ENCODE measurements around the gene DDX5.

DDX5 gene

DNA sequence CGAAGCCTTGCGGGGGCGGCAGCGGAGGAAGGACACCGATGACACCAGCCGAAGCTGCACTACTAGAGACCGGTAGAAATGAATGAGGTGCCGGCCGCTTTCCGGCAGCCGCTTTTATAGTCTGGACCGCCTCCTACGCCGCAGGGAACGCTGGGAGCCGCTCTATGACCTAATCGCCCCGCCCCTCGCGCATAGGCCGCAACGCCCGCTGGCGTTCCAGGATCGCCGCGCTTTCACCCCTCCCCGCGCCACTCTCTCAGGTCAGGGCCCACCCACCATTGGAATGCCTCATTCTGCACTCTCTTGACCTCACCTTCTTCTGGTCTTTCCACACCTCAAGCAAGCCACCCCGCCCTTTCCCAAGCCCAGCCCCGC, at the start of gene DDX5:
Gene DDX5 (minus strand): TSS at position 89 of the 375 bp plus-strand sequence. CDS start 170 bp downstream, outside the sequence.
- Histone ChIP-seq H3K36me3 (ENCODE audit: control insufficient read depth, low read depth, low read length) (peaks cover 52% of the 10 kb centered on the region), H3K4me3 (ENCODE audit: low read length) (peak within 1 kb of the TSS; percentile 92), H3K4me1 (ENCODE audit: control insufficient read depth, low read depth, low read length) (no peaks in the 10 kb centered on the region), H3K27me3 (ENCODE audit: control insufficient read depth, insufficient read depth, low read length) (no peaks in the 10 kb centered on the region), H3K27ac (ENCODE audit: low read length) (peak within 1 kb of the TSS; percentile 97), H3K9ac (ENCODE audit: low read length) (peak within 1 kb of the TSS; percentile 100), H3K9me3 (ENCODE audit: control insufficient read depth, low read depth, low read length) (no peaks in the 10 kb centered on the region)

DNA sequence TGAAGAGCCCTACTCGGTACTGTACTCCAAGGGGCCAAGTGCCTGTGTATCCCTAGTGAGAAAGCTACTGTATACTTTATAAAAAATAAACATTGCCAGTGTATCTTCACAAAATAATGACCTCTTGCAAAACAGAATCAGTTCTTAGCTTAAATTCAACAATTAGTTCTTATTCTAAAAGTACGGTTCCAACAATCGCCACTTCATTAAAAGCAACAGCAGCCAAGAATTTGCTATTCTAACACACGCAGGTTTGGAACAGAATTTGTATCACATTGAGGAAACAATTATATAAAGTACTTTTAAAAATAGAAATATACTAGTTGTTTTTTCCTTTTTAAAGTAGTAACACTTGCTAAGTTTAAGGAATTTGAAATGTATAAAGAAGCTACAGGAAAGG, 49.2 kb upstream of the DDX5 start:
- Histone ChIP-seq H3K9me3 (ENCODE audit: control insufficient read depth, low read depth, low read length) (no peaks in the 10 kb centered on the region), H3K4me3 (ENCODE audit: low read length) (no peak overlapping the region), H3K4me1 (ENCODE audit: control insufficient read depth, low read depth, low read length) (peaks cover 9% of the 10 kb centered on the region), H3K27ac (ENCODE audit: low read length) (no peak overlapping the region), H3K27me3 (ENCODE audit: control insufficient read depth, insufficient read depth, low read length) (no peaks in the 10 kb centered on the region), H3K36me3 (ENCODE audit: control insufficient read depth, low read depth, low read length) (peaks cover 15% of the 10 kb centered on the region), H3K9ac (ENCODE audit: low read length) (no peak overlapping the region)

DNA sequence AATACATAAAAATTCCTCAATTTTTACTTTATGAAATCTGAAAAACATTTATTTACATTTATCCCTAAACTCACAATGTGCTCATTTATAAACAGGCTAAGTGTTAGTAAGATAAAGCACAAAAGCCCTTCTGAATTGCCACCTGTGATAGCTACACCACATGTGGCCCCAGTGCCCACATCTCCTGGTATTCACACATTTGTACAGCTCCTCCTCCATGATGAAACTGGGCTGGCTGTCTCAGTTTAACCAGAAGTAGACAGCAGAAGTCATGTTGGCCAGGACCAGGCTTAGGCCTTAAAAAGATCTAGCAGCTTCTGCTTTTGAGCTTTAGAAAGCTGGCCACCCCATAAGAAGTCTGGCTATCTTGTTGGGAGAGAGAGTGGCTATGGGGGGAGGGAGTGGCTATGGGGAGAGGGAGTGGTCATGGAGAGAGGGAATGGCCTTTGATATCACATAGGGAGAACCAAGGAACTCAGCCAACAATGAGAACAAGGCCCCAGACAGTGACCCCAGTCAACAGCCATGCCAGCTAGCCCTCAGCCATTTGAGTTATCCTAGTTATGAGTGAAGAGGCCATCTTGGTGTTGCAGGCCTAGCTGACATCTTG, 48.0 kb upstream of the DDX5 start:
- peaks cover 15% of the 10 kb centered on the region for H3K36me3 ChIP-seq (ENCODE audit: control insufficient read depth, low read depth, low read length)

DNA sequence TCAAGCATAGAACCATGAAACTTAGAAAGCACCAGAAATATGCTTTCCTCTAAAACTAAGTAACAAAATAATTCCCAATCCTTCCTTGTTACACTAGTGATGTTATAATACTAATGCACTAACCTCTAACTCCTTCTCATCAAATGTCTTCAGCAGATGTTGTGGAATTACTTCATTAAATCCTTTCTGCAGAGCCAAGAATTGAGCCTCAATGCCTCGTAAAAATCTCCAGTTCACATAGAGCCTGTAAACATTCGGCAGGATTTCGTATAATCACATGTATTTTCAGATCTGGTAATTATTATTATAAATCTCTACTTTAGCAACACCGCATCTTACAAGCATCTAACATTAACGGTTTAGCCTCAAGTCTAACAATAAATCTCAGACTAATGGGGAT, 45.4 kb upstream of the DDX5 start:
- H3K27me3 ChIP-seq (ENCODE audit: control insufficient read depth, insufficient read depth, low read length), result no peaks in the 10 kb centered on the region
- H3K9me3 ChIP-seq (ENCODE audit: control insufficient read depth, low read depth, low read length), result no peaks in the 10 kb centered on the region
- H3K9ac ChIP-seq (ENCODE audit: low read length), result no peak overlapping the region
- peaks cover 18% of the 10 kb centered on the region for H3K36me3 ChIP-seq (ENCODE audit: control insufficient read depth, low read depth, low read length)
- no peak overlapping the region for H3K4me3 ChIP-seq (ENCODE audit: low read length)
- H3K4me1 ChIP-seq (ENCODE audit: control insufficient read depth, low read depth, low read length), result peaks cover 16% of the 10 kb centered on the region
- H3K27ac ChIP-seq (ENCODE audit: low read length), result no peak overlapping the region

More for the DNA sequence above, 48.0 kb upstream of the DDX5 start:
- Histone ChIP-seq H3K4me3 (ENCODE audit: low read length) (no peak overlapping the region), H3K9me3 (ENCODE audit: control insufficient read depth, low read depth, low read length) (no peaks in the 10 kb centered on the region), H3K27me3 (ENCODE audit: control insufficient read depth, insufficient read depth, low read length) (no peaks in the 10 kb centered on the region), H3K4me1 (ENCODE audit: control insufficient read depth, low read depth, low read length) (peaks cover 9% of the 10 kb centered on the region), H3K9ac (ENCODE audit: low read length) (no peak overlapping the region), H3K27ac (ENCODE audit: low read length) (no peak overlapping the region)

DNA sequence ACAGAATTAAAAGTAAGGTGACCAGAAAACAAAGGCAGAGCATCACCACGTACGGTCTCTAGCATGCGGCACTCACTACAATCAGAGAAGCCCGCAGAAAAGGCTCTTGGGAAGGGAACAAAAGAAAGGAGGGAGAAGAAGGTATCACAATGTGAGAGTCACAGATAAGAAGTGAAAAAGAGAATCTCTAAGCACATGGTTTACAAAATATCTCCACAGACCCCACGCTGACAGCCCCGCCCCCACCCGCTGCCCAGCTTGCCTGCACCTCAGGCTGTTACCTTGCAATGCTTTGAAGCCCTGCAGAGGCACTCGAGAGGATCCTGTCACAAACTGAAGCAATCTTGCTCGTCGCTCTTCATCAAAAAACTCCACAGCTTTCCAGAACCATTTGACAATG, 41.2 kb upstream of the DDX5 start:
- no peak overlapping the region for H3K9ac ChIP-seq (ENCODE audit: low read length)
- H3K4me1 ChIP-seq (ENCODE audit: control insufficient read depth, low read depth, low read length), result peaks cover 11% of the 10 kb centered on the region
- no peaks in the 10 kb centered on the region for H3K27me3 ChIP-seq (ENCODE audit: control insufficient read depth, insufficient read depth, low read length)
- H3K9me3 ChIP-seq (ENCODE audit: control insufficient read depth, low read depth, low read length), result no peaks in the 10 kb centered on the region
- peaks cover 7% of the 10 kb centered on the region for H3K36me3 ChIP-seq (ENCODE audit: control insufficient read depth, low read depth, low read length)
- no peak overlapping the region for H3K4me3 ChIP-seq (ENCODE audit: low read length)
- no peak overlapping the region for H3K27ac ChIP-seq (ENCODE audit: low read length)

DNA sequence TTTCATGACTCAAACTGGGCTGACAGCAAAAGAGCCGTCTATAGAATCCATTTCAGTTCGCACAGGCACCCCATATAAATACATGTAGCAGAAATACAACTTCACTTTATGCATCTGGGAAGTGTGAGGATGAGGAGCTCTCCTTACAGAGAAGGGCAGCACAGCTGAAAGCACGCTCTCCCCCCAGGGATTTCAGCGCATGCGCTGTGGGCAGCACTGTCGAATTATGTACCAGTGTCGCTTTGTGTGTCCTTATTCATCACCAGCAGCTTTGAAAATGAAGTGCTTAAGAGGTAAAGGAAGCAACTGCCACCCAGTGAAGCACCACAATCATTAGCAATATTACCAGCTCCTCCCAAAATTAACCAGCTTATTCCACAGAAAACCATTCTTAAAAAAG, 40.6 kb upstream of the DDX5 start:
- Histone ChIP-seq H3K27ac (ENCODE audit: low read length) (no peak overlapping the region), H3K27me3 (ENCODE audit: control insufficient read depth, insufficient read depth, low read length) (no peaks in the 10 kb centered on the region), H3K36me3 (ENCODE audit: control insufficient read depth, low read depth, low read length) (peaks cover 10% of the 10 kb centered on the region), H3K4me3 (ENCODE audit: low read length) (no peak overlapping the region), H3K4me1 (ENCODE audit: control insufficient read depth, low read depth, low read length) (peaks cover 11% of the 10 kb centered on the region), H3K9me3 (ENCODE audit: control insufficient read depth, low read depth, low read length) (no peaks in the 10 kb centered on the region), H3K9ac (ENCODE audit: low read length) (no peak overlapping the region)

GRCh38 chr17:64544742-64545141, 38.7 kb upstream of the DDX5 start:
- peaks cover 14% of the 10 kb centered on the region for H3K36me3 ChIP-seq (ENCODE audit: control insufficient read depth, low read depth, low read length)

GRCh38 chr17:64540118-64540776, 34.2 kb upstream of the DDX5 start:
- Histone ChIP-seq H3K9ac (ENCODE audit: low read length) (no peak overlapping the region), H3K4me3 (ENCODE audit: low read length) (no peak overlapping the region), H3K9me3 (ENCODE audit: control insufficient read depth, low read depth, low read length) (no peaks in the 10 kb centered on the region), H3K27me3 (ENCODE audit: control insufficient read depth, insufficient read depth, low read length) (no peaks in the 10 kb centered on the region), H3K36me3 (ENCODE audit: control insufficient read depth, low read depth, low read length) (peaks cover 39% of the 10 kb centered on the region), H3K27ac (ENCODE audit: low read length) (no peak overlapping the region), H3K4me1 (ENCODE audit: control insufficient read depth, low read depth, low read length) (no peaks in the 10 kb centered on the region)

More at GRCh38 chr17:64544742-64545141, 38.7 kb upstream of the DDX5 start:
- no peak overlapping the region for H3K4me3 ChIP-seq (ENCODE audit: low read length)
- no peaks in the 10 kb centered on the region for H3K9me3 ChIP-seq (ENCODE audit: control insufficient read depth, low read depth, low read length)
- no peaks in the 10 kb centered on the region for H3K27me3 ChIP-seq (ENCODE audit: control insufficient read depth, insufficient read depth, low read length)
- H3K9ac ChIP-seq (ENCODE audit: low read length), result no peak overlapping the region
- H3K27ac ChIP-seq (ENCODE audit: low read length), result no peak overlapping the region
- H3K4me1 ChIP-seq (ENCODE audit: control insufficient read depth, low read depth, low read length), result peaks cover 11% of the 10 kb centered on the region

DNA sequence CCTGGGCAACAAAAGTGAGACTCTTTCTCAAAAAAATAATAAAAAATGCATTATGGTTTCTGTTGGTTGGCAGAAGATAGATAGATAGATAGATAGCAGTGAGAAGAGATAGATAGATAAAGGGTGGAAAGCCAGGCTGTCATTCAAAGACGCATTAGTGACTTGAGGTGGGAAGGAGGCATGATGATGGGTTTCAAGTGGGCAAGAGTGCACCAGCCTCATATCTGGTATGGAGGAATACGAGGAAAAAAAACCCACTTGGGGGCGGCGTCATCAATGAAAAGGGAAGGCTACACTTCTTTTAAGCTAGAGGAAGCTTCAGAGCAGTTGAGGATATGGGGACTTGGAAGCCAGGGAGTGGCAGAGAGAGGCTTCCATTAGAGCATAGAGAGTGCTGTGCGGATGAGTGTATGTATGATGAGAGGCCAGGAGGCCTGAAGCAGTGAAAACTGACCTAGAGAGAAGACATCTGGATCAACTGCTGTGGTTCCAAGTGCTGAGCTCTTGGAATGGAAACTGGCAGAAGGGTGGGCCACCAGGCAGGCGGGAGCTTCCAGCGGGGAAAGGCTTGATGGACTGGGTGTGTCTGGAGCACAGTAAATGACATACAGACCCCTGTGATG, 32.5 kb upstream of the DDX5 start:
- Histone ChIP-seq H3K27ac (ENCODE audit: low read length) (no peak overlapping the region), H3K9ac (ENCODE audit: low read length) (no peak overlapping the region), H3K36me3 (ENCODE audit: control insufficient read depth, low read depth, low read length) (peaks cover 55% of the 10 kb centered on the region), H3K27me3 (ENCODE audit: control insufficient read depth, insufficient read depth, low read length) (no peaks in the 10 kb centered on the region), H3K4me3 (ENCODE audit: low read length) (no peak overlapping the region), H3K9me3 (ENCODE audit: control insufficient read depth, low read depth, low read length) (no peaks in the 10 kb centered on the region), H3K4me1 (ENCODE audit: control insufficient read depth, low read depth, low read length) (no peaks in the 10 kb centered on the region)

- H3K9me3 ChIP-seq (ENCODE audit: control insufficient read depth, low read depth, low read length), result no peaks in the 10 kb centered on the region
- no peak overlapping the region for H3K27ac ChIP-seq (ENCODE audit: low read length)
- no peaks in the 10 kb centered on the region for H3K4me1 ChIP-seq (ENCODE audit: control insufficient read depth, low read depth, low read length)
- H3K9ac ChIP-seq (ENCODE audit: low read length), result no peak overlapping the region
- H3K36me3 ChIP-seq (ENCODE audit: control insufficient read depth, low read depth, low read length), result peaks cover 66% of the 10 kb centered on the region
- no peak overlapping the region for H3K4me3 ChIP-seq (ENCODE audit: low read length)
- H3K27me3 ChIP-seq (ENCODE audit: control insufficient read depth, insufficient read depth, low read length), result no peaks in the 10 kb centered on the region
Observed at GRCh38 chr17:64537488-64537887, 31.4 kb upstream of the DDX5 start.

GRCh38 chr17:64536913-64537312, 30.8 kb upstream of the DDX5 start:
- Histone ChIP-seq H3K27me3 (ENCODE audit: control insufficient read depth, insufficient read depth, low read length) (no peaks in the 10 kb centered on the region), H3K4me3 (ENCODE audit: low read length) (no peak overlapping the region), H3K36me3 (ENCODE audit: control insufficient read depth, low read depth, low read length) (peaks cover 71% of the 10 kb centered on the region), H3K4me1 (ENCODE audit: control insufficient read depth, low read depth, low read length) (no peaks in the 10 kb centered on the region), H3K27ac (ENCODE audit: low read length) (no peak overlapping the region), H3K9me3 (ENCODE audit: control insufficient read depth, low read depth, low read length) (no peaks in the 10 kb centered on the region), H3K9ac (ENCODE audit: low read length) (no peak overlapping the region)

- Histone ChIP-seq H3K4me1 (ENCODE audit: control insufficient read depth, low read depth, low read length) (no peaks in the 10 kb centered on the region), H3K4me3 (ENCODE audit: low read length) (no peak overlapping the region), H3K27ac (ENCODE audit: low read length) (no peak overlapping the region), H3K9me3 (ENCODE audit: control insufficient read depth, low read depth, low read length) (no peaks in the 10 kb centered on the region), H3K27me3 (ENCODE audit: control insufficient read depth, insufficient read depth, low read length) (no peaks in the 10 kb centered on the region), H3K9ac (ENCODE audit: low read length) (no peak overlapping the region), H3K36me3 (ENCODE audit: control insufficient read depth, low read depth, low read length) (peaks cover 84% of the 10 kb centered on the region)
Observed at GRCh38 chr17:64535357-64535756, 29.3 kb upstream of the DDX5 start.

All from iPS-18a (cell line).